GM12892 (cell line): ENCODE results near the gene SLC35B4.

ENCODE experiments used
- POLR2A ChIP-seq: IDR thresholded peaks from 2 replicates; pipeline ENCODE4 v1.6.1; 2011; ENCODE audit warnings: low read depth, low read length, control low read depth
- POLR2AphosphoS5 ChIP-seq: IDR thresholded peaks from 2 replicates; pipeline ENCODE4 v1.6.1; 2011; ENCODE audit warnings: low read depth, low read length, control low read depth

DNA sequence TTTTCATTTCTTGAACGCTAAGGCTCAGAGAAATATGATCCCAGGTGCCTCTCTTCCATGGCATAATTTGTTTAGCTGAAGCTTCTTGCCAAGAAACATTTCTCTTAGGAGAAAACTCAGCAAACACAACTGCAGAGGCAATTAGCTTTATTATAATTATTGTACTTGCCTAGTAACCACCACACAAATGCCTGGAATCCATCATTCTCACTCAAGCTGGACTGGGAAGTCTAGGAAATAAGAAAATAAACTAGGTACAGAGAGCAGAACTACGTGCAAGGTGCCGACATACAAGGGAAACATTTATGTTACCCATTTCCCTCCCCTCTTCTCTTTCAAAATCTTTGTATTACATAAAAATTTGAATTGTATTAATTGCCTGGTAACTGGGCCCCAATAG, 15.1 kb downstream of the SLC35B4 start:
- TF ChIP-seq POLR2A: no peak
- TF ChIP-seq POLR2AphosphoS5: no peak
